T47D (cell line): Measurements from ENCODE around the gene STK40.

Experiments
- DNase-seq, 2 experiments: peaks; one replicate each; pipeline versions ENCODE4 v3.0.0 to v3.0.0-alpha.2; 2011 to 2012; ENCODE audit warnings: low read depth in 1 of 2, low spot score in 1 of 2
- JUND ChIP-seq: IDR thresholded peaks from 2 replicates; pipeline ENCODE4 v1.6.1; 2012; ENCODE audit warnings: low read depth
- in situ Hi-C: cut with HindIII; loops from 2 replicates; pipeline ENCODE4 v1.10.0; 2016; ENCODE audit warnings: low sequenced_read_pairs, low pct_unique_long_range_greater_than_20kb

Gene STK40

DNA sequence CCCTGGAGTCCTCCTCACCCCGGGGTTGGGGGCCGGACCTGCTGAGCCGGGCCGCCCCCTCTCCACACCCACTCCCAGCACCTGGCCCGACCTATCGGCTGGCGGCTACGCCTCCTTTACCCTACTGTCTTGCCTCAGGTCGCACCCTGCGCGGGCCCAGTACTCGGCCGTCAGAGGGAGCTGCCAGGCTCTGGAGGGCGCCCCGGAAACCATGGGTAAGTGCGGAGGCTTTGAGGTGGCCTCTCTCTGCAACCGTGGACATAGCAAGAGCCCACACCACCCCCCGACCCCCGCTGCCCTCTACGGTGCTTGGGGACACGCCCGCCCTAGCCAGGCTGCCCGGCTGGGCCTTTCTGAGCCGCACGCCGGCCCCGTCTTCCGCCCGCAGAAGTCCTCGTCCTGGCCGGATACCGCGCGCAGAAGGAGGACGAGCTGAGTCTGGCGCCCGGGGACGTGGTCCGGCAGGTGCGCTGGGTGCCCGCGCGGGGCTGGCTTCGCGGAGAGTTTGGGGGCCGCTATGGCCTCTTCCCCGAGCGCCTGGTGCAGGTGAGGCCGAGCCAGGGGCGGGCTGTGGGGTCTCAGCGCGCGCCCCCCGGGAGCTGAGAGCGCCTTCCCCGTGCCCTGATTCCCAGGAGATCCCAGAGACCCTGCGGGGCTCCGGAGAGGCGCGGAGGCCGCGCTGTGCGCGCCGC lies 79.4 kb downstream of the STK40 start, which contains the start of gene SH3D21:
SH3D21 (plus strand) TSS at position 159 of the 692 bp plus-strand sequence; CDS start at position 212, 53 bp downstream.
- TF ChIP-seq JUND = no peak
- no peak for DNase-seq
- in situ Hi-C loops = no loop called here

DNA sequence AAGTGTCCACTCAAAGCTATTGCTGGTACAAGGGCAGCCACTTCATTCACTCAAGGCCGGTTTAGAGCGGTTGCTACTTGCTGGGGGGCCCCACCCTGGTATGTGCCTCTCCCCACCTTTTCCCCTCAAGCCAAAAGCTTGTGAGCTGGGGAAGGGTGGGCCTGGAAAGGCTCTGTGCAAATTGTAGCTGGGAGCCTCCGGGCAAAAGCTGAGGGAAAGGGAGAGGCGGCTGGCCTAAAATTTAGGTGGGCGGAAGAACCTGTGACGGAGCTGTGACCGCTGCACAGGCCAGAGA lies 79.9 kb downstream of the STK40 start:
- TF ChIP-seq JUND = no peak
- DNase-seq = no peak
- in situ Hi-C loops = no loop called here

DNA sequence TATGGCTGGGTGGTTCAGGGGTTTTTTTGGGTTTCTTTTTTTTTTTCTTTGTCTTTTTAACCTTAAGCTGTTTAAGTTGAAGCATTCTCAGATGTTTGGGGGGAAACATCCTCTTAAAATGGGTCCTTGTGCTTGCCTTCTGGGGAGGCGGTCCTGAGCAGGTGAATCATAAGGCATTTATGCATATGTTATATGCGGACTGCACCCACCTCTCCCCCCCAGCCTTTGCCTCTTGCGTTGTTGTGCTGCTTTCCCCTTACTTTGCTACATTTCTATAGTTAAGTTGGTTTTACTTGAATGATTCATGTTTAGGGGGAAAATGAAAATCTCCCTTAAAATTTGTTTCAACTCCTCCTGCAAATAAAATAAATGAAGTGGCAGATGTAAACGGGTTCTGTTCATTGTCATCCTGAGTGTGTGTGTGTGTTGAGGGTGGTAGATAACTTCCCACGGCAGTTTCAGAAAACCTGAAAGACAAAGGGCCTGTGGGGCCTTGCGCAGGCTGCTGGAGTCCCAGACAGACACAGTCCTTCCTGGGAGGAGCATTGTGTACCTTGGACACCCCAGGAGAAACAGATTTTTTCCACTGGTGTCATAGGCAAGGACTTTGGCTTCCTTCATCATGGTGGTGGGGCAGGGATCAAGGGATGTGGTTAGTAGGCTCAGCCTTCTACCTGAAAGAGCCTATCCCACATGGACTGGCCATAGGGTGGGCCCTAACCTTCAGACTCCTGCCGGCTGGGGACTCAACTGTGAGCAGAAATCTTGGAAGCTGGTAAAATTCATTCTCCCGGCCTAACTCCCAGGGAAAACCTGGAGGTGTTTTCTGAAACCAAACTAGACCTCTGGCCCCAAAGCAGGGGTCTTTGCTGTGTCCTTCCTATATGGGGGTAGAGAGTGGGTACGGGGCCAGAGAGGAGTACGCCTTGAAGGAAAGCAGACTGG lies 80.5 kb downstream of the STK40 start:
- in situ Hi-C loops = no loop called here
- TF ChIP-seq JUND = no peak
- no peak for DNase-seq

DNA sequence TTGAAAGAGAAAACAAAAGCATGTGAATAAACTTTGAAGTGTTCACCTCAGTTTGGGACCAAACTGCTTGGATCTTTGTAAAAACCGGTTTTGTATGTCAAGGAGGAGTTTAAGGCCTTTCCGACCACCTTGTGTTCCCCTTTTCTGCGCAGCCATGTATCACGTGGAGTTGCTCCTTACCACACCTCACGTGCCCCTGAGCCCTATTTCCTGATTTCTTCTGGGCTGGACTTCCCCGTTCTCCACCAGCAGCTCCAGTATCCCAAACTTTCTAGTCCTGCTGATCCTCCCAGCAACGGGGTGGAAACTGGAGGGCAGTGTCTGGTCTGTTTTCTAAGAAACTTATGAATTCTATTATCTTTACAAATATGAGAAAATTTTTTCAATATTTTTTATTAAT lies 81.2 kb downstream of the STK40 start:
- TF ChIP-seq JUND = no peak
- DNase-seq = no peak
- in situ Hi-C loops = no loop called here

DNA sequence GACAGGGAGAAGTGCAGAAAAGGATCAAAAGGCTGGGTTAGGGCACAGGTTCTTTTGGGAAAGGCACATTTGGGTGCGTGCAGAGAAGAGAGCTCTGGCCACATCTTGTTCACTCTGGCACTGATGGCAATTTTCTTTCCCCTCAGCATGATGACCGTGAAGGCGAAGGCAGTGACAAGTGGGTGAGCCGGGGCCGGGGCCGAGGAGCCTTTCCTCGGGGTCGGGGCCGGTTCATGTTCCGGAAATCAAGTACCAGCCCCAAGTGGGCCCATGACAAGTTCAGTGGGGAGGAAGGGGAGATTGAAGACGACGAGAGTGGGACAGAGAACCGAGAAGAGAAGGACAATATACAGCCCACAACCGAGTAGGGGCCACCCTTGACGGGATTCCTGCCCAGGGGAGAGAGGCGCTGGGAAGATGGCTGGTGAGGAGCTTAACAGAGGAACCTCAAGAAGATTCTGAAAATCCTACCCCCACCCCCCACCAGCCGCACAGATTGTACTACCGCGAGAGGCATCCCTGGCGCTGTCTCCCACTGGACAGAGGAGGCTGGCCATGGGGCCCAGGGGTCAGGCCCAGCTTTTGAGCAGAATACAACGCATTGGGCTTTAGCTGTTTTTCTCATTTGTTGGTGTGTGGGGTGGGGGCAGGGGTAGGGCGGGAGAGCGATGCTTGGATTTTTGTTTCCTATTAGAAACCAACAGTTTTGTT lies 81.9 kb downstream of the STK40 start:
- no peak for TF ChIP-seq JUND
- in situ Hi-C loops = no loop called here
- no peak for DNase-seq

DNA sequence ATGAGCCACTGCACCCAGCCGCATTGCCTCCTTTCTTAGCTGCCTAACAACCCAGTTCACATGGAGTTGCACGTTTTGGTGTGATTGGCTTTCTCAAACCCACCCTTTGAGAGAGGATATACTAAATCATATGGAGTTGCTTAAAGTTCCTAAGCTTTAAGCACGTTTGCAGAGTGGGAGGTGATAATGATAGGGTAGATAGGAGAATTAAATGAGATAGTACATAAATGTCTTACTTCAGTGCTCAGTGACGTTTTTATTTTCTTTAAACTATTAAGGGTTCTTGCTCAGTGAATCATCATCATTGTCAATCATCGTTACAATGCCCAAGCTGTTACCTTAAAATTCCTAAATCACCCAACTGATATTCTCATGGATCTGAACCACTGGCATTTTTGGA lies 82.5 kb downstream of the STK40 start:
- in situ Hi-C loops = no loop called here
- no peak for DNase-seq
- no peak for TF ChIP-seq JUND

DNA sequence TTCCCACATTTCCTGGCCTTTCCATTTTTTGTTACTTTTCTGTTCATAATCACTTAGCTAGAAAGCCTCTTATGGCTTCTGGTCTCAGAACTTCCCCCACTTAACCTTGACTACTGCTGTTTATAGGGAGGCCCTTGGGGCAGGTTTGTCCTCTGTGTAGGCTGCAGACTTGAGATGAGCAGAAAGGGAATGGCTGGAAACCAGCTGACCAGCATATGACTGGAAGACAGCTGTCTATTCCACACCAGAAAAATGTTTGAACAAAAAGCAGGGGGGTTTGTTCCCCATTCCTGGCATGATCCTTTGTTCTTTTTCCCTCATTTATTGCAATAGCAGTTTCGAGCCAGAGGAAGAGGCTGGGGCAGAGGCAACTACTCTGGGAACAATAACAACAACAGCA lies 84.5 kb downstream of the STK40 start:
- no peak for TF ChIP-seq JUND
- DNase-seq = no peak
- in situ Hi-C loops = no loop called here

DNA sequence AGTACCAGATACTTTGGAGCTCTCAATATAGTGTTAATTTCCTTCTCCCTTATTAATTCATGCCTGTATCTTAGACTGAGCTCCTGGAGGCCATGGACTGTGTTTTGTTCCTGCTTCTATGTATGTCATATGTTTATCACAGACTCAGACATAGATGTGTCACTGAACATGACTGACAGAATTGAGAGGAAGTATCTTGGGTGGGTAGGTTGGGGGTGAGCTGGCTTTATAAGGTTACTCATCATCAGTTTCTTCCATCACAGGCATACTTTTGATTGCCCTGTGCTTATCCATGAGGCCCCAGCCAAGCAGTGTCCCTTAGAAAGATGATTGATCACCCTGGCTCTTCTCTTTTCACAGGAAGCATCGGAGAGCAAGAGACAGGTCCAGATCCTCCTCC lies 85.2 kb downstream of the STK40 start:
- in situ Hi-C loops = no loop called here
- no peak for TF ChIP-seq JUND
- DNase-seq = no peak

DNA sequence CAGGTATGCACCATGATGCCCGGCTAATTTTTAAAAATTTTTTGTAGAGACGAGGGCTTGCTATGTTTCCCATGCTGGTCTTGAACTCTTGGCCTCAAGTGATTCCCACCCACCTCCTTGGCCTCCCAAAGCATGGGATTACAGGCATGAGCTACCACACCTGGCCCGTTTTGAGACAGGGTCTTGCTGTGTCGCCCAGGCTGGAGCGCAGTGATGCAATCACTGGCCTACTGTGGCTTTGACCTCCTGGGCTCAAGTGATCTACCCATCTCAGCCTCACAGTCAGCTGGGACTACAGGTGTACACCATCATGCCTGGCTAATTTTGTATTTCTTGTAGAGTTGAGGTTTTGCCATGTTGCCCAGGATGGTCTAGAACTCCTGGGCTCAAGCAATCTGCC lies 87.1 kb downstream of the STK40 start:
- in situ Hi-C loops = no loop called here
- no peak for TF ChIP-seq JUND
- DNase-seq = no peak

DNA sequence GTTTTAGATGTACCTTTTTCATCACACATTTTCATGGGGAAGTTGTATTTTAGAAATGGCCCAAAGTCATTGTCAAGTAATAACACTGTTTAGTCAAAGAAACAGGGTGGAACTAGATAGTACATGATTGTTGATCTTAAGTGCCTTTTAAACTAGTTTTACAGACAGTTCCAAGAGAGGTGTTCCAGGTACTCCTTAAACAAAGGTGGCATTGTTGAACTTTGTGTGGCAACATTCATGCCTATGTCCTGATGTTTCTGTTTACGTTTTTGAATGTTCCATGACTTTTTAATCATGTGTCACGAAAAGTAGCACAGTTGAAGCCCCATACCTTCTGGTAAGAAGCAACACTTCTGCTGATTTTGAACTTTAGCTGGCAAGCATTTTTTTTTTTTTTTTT lies 88.7 kb downstream of the STK40 start:
- in situ Hi-C loops = no loop called here
- no peak for TF ChIP-seq JUND
- DNase-seq = no peak

DNA sequence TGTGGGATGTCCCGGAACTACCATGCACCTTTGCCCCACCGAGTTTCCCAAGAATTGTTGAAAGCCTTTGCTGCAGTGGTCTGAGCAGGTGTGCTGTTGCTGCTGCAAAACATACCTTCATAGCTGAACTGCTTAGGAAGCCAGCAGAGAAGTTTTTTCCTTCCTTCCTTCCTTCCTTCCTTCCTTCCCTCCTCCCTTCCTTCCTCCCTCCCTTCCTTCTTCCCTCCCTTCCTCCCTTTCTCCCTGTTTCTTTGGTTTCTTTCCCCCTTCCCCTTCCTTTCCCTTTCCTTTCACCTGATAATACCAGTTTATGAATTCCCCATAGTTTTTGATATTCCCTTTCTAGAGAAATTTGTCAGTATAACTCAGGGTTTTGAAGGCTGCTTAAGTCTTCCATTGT lies 90.3 kb downstream of the STK40 start:
- in situ Hi-C loops = no loop called here
- TF ChIP-seq JUND = no peak
- no peak for DNase-seq
